ENCODE results near the gene RGSL1.

GRCh38 chr1:182552527-182552926 lies 102.6 kb downstream of the RGSL1 start:
- TF ChIP-seq TAF1 (IDR thresholded peaks at IDR 0.05; ENCODE audit: low read depth, low read length) (no peak), JUN (IDR thresholded peaks at IDR 0.05; ENCODE audit: low read depth, low read length) (no peak), POLR2A (IDR thresholded peaks at IDR 0.05; ENCODE audit: control extremely low read depth in 1 of 2, low read depth in 2 of 2, low read length in 2 of 2) (no peak), CTCF (IDR thresholded peaks at IDR 0.05; ENCODE audit: control extremely low read depth in 1 of 3, insufficient read depth in 1 of 3, low read depth in 1 of 3, low read length in 3 of 3) (no peak), MAX (IDR thresholded peaks at IDR 0.05) (no peak)

Data from H1 (cell line).